ENCODE results near the gene TAPBPL.
"Not testable (repeated sequence)": the region's sequence is repeated elsewhere in the genome, so short reads cannot be mapped to it uniquely, and the experiment has no call there.

Gene TAPBPL

GRCh38 chr12:6470375-6471163, 18.7 kb downstream of the TAPBPL start, which contains the start of gene VAMP1:
Gene VAMP1, minus strand, starts transcription at chr12:6470677. Its CDS starts 146 bp downstream, at chr12:6470531.
- no peaks in the 10 kb centered on the region for H3K27me3 ChIP-seq (ENCODE audit: insufficient read depth, low read length)
- H3K27ac ChIP-seq (ENCODE audit: low read depth, low read length, poor library complexity, severe bottlenecking) = peak within 1 kb of the TSS; percentile 78

GRCh38 chr12:6471989-6472360, 20.1 kb downstream of the TAPBPL start:
- H2AFZ ChIP-seq (ENCODE audit: low read length) = no peak overlapping the region
- no peak overlapping the region for H3K9ac ChIP-seq (ENCODE audit: low read length)
- H4K20me1 ChIP-seq (ENCODE audit: insufficient read depth, low read length) = no peaks in the 10 kb centered on the region
- H3K4me1 ChIP-seq (ENCODE audit: insufficient read depth, low read length, severe bottlenecking) = peaks cover 29% of the 10 kb centered on the region
- no peaks in the 10 kb centered on the region for H3K9me2 ChIP-seq (ENCODE audit: low read depth, low read length)
- TF ChIP-seq EZH2 (IDR thresholded peaks at IDR 0.05; ENCODE audit: borderline replicate concordance, low read length) (no peak), CTCF (IDR thresholded peaks at IDR 0.05; ENCODE audit: low read length) (no peak)
- H3K36me3 ChIP-seq (ENCODE audit: insufficient read depth, low read length) = peaks cover 26% of the 10 kb centered on the region
- H3K27me3 ChIP-seq (ENCODE audit: insufficient read depth, low read length) = no peaks in the 10 kb centered on the region; the same call in 1 of the 2 replicates
- peaks cover 7% of the 10 kb centered on the region; the same call in 1 of the 2 replicates for H3K9me3 ChIP-seq (ENCODE audit: low read length)
- no peak overlapping the region for H3K4me2 ChIP-seq (ENCODE audit: low read length)
- H3K4me3 ChIP-seq (ENCODE audit: low read depth, low read length, poor library complexity, severe bottlenecking) = no peak overlapping the region
- H3K79me2 ChIP-seq (ENCODE audit: insufficient read depth, low read length) = peaks cover 24% of the 10 kb centered on the region
- H3F3A ChIP-seq (ENCODE audit: insufficient read depth, low read length) = 0 out of 2 replicates have a peak, but pooled peaks cover 5% of the 10 kb centered on the region
- no peak overlapping the region for H3K27ac ChIP-seq (ENCODE audit: low read depth, low read length, poor library complexity, severe bottlenecking)

More at GRCh38 chr12:6470375-6471163, 18.7 kb downstream of the TAPBPL start, which contains the start of gene VAMP1:
- H2AFZ ChIP-seq (ENCODE audit: low read length) = no peak within 1 kb of the TSS
- 0 out of 2 replicates have a peak, but pooled peaks cover 3% of the 10 kb centered on the region for H3K9me3 ChIP-seq (ENCODE audit: low read length)
- no peaks in the 10 kb centered on the region for H4K20me1 ChIP-seq (ENCODE audit: insufficient read depth, low read length)
- H3K4me2 ChIP-seq (ENCODE audit: low read length) = peak within 1 kb of the TSS; percentile 95
- no peak for TF ChIP-seq CTCF (IDR thresholded peaks at IDR 0.05; ENCODE audit: low read length)
- TF ChIP-seq EZH2 (IDR thresholded peaks at IDR 0.05; ENCODE audit: borderline replicate concordance, low read length) = no peak
- 0 out of 2 replicates have a peak, but pooled peaks cover 5% of the 10 kb centered on the region for H3F3A ChIP-seq (ENCODE audit: insufficient read depth, low read length)
- peak within 1 kb of the TSS; percentile 89 for H3K9ac ChIP-seq (ENCODE audit: low read length)
- peaks cover 24% of the 10 kb centered on the region for H3K79me2 ChIP-seq (ENCODE audit: insufficient read depth, low read length)
- H3K4me3 ChIP-seq (ENCODE audit: low read depth, low read length, poor library complexity, severe bottlenecking) = peak within 1 kb of the TSS; percentile 89
- peaks cover 32% of the 10 kb centered on the region for H3K4me1 ChIP-seq (ENCODE audit: insufficient read depth, low read length, severe bottlenecking)
- H3K9me2 ChIP-seq (ENCODE audit: low read depth, low read length) = no peaks in the 10 kb centered on the region
- peaks cover 40% of the 10 kb centered on the region for H3K36me3 ChIP-seq (ENCODE audit: insufficient read depth, low read length)

GRCh38 chr12:6472491-6472890, 20.6 kb downstream of the TAPBPL start:
- H3K36me3 ChIP-seq (ENCODE audit: insufficient read depth, low read length) = peaks cover 21% of the 10 kb centered on the region

GRCh38 chr12:6475233-6475975, 23.6 kb downstream of the TAPBPL start:
- H3K9me3 ChIP-seq (ENCODE audit: low read length); H3K36me3 ChIP-seq (ENCODE audit: insufficient read depth, low read length); H2AFZ ChIP-seq (ENCODE audit: low read length); H3K27me3 ChIP-seq (ENCODE audit: insufficient read depth, low read length); H4K20me1 ChIP-seq (ENCODE audit: insufficient read depth, low read length); H3K9me2 ChIP-seq (ENCODE audit: low read depth, low read length); H3F3A ChIP-seq (ENCODE audit: insufficient read depth, low read length); H3K4me2 ChIP-seq (ENCODE audit: low read length); H3K27ac ChIP-seq (ENCODE audit: low read depth, low read length, poor library complexity, severe bottlenecking); H3K4me1 ChIP-seq (ENCODE audit: insufficient read depth, low read length, severe bottlenecking); H3K79me2 ChIP-seq (ENCODE audit: insufficient read depth, low read length); H3K4me3 ChIP-seq (ENCODE audit: low read depth, low read length, poor library complexity, severe bottlenecking); H3K9ac ChIP-seq (ENCODE audit: low read length): not testable (repeated sequence)

More at GRCh38 chr12:6472491-6472890, 20.6 kb downstream of the TAPBPL start:
- H3F3A ChIP-seq (ENCODE audit: insufficient read depth, low read length) = 0 out of 2 replicates have a peak, but pooled peaks cover 5% of the 10 kb centered on the region
- H3K9me2 ChIP-seq (ENCODE audit: low read depth, low read length) = no peaks in the 10 kb centered on the region
- TF ChIP-seq EZH2 (IDR thresholded peaks at IDR 0.05; ENCODE audit: borderline replicate concordance, low read length) (no peak), CTCF (IDR thresholded peaks at IDR 0.05; ENCODE audit: low read length) (no peak)
- H3K27ac ChIP-seq (ENCODE audit: low read depth, low read length, poor library complexity, severe bottlenecking) = no peak overlapping the region
- H3K9me3 ChIP-seq (ENCODE audit: low read length) = peaks cover 7% of the 10 kb centered on the region; the same call in 1 of the 2 replicates
- no peaks in the 10 kb centered on the region for H4K20me1 ChIP-seq (ENCODE audit: insufficient read depth, low read length)
- no peak overlapping the region for H2AFZ ChIP-seq (ENCODE audit: low read length)
- no peaks in the 10 kb centered on the region; the same call in 1 of the 2 replicates for H3K27me3 ChIP-seq (ENCODE audit: insufficient read depth, low read length)
- no peak overlapping the region for H3K4me3 ChIP-seq (ENCODE audit: low read depth, low read length, poor library complexity, severe bottlenecking)
- peaks cover 24% of the 10 kb centered on the region for H3K79me2 ChIP-seq (ENCODE audit: insufficient read depth, low read length)
- H3K4me2 ChIP-seq (ENCODE audit: low read length) = no peak overlapping the region
- H3K4me1 ChIP-seq (ENCODE audit: insufficient read depth, low read length, severe bottlenecking) = peaks cover 28% of the 10 kb centered on the region
- H3K9ac ChIP-seq (ENCODE audit: low read length) = no peak overlapping the region

All from OCI-LY1 (cell line).